ENCODE measurements around the gene CEMIP. TPM values are rescaled to one million over a fixed set of nuclear protein-coding genes. Genes with fewer than 3 reads are reported as not detected.

CEMIP gene
- total and polyA plus RNA-seq, 2 of the 4 experiments (the other 2 are of a cell fraction): 63.8 to 78.0 TPM

- H3K56ac ChIP-seq (ENCODE audit: extremely low read depth, insufficient read depth, low read length): no peak overlapping the region
- no peak overlapping the region for H2AK5ac ChIP-seq (ENCODE audit: low read depth, low read length)
- no TSS peak for BruUV-seq (replicated peaks)
- no peaks in the 10 kb centered on the region for H3K9me3 ChIP-seq (ENCODE audit: control insufficient read depth, insufficient read depth, low read length)
- H2BK5ac ChIP-seq (ENCODE audit: low read depth, low read length, poor library complexity, severe bottlenecking): no peak overlapping the region
- H3K4me1 ChIP-seq (ENCODE audit: control insufficient read depth, insufficient read depth, low read length): peaks cover 8% of the 10 kb centered on the region
- 0 out of 2 replicates have a peak, but pooled peaks cover 3% of the 10 kb centered on the region for H3K36me3 ChIP-seq (ENCODE audit: control insufficient read depth, insufficient read depth, low read length)
- H2BK20ac ChIP-seq (ENCODE audit: low read depth, low read length): no peak overlapping the region
- H3K27ac ChIP-seq (ENCODE audit: insufficient read depth, low read length): no peak overlapping the region
- no peaks in the 10 kb centered on the region for H3K27me3 ChIP-seq (ENCODE audit: control insufficient read depth, insufficient read depth, low read length)
- H3K23ac ChIP-seq (ENCODE audit: low read depth, low read length): no peak overlapping the region
- H4K5ac ChIP-seq (ENCODE audit: low read depth, low read length): no peak overlapping the region
- no peak for DNase-seq
- POLR2A ChIA-PET (ENCODE audit: unreplicated experiment): no interaction called here
- WGBS, 2 experiments (ENCODE audit: extremely low coverage in 2 of 2, insufficient read length in 1 of 2): 100% methylated on average over 1 of the region's 4 CpGs; no CpG with 5 or more reads in 1 of the 2 experiments
- H2AFZ ChIP-seq (replicated peaks; ENCODE audit: low read length, poor library complexity): no peak overlapping the region
- H2BK120ac ChIP-seq (ENCODE audit: low read depth, low read length): no peak overlapping the region
- no peak overlapping the region for H3K4me2 ChIP-seq (ENCODE audit: low read depth, low read length)
- no peak overlapping the region for H3K18ac ChIP-seq (ENCODE audit: low read depth, low read length)
- no peak overlapping the region for H4K91ac ChIP-seq (ENCODE audit: insufficient read depth, low read depth, low read length)
- peaks cover 58 to 91% of the 10 kb centered on the region in 2 experiments for H3K79me1 ChIP-seq (ENCODE audit: low read depth in 1 of 2, low read length in 2 of 2)
- ATAC-seq (ENCODE audit: low read depth): no peak
- no peak overlapping the region for H2BK15ac ChIP-seq (ENCODE audit: low read depth, low read length)
- peaks cover 38% of the 10 kb centered on the region for H4K20me1 ChIP-seq (ENCODE audit: insufficient read depth, low read length)
- CTCF ChIA-PET: no interaction called here
- no peak overlapping the region for H2AK9ac ChIP-seq (replicated peaks; ENCODE audit: low read depth, low read length, poor library complexity)
- no peak overlapping the region for H3K4ac ChIP-seq (ENCODE audit: low read depth, low read length)
- no peak overlapping the region for H3K14ac ChIP-seq (replicated peaks; ENCODE audit: low read depth, low read length)
- TF ChIP-seq MAFK (IDR thresholded peaks at IDR 0.05; ENCODE audit: low read depth, low read length) (no peak), NFE2L2 (IDR thresholded peaks at IDR 0.05; ENCODE audit: low read depth, low read length) (no peak), SMC3 (IDR thresholded peaks at IDR 0.05; ENCODE audit: low read depth, low read length) (no peak), CHD1 (IDR thresholded peaks at IDR 0.05; ENCODE audit: low read depth, low read length) (no peak), CTCF (conservative IDR thresholded peaks at IDR 0.05; ENCODE audit: low read depth, low read length) (no peak), POLR2A (IDR thresholded peaks at IDR 0.05; ENCODE audit: low read depth, low read length) (no peak), RCOR1 (IDR thresholded peaks at IDR 0.05; ENCODE audit: insufficient replicate concordance, low read length) (no peak), MAZ (IDR thresholded peaks at IDR 0.05; ENCODE audit: borderline replicate concordance, low read depth, low read length) (no peak), USF2 (IDR thresholded peaks at IDR 0.05; ENCODE audit: low read depth, low read length) (no peak)
- dilution Hi-C loops (cut with HindIII; ENCODE audit: low sequenced_read_pairs, unreplicated experiment): no loop called here
- intact Hi-C loops (cut with micrococcal nuclease): no loop called here
- no peak overlapping the region for H4K8ac ChIP-seq (ENCODE audit: low read depth in 2 of 2, low read length in 2 of 2)
- peaks cover 16% of the 10 kb centered on the region for H3K9me1 ChIP-seq (ENCODE audit: insufficient read depth, low read length)
- H3K9ac ChIP-seq (ENCODE audit: low read depth, low read length): no peak overlapping the region
- no peak overlapping the region for H3K4me3 ChIP-seq (ENCODE audit: insufficient read depth, low read depth, low read length)
- in situ Hi-C loops (cut with MboI; ENCODE audit: low sequenced_read_pairs): no loop called here
These were observed 37.1 kb upstream of the CEMIP start for GRCh38 chr15:80742081-80742480.

Measured in IMR-90 (cell line).